HepG2 (cell line): ENCODE results near the gene TNXB. TPM values are rescaled to one million over a fixed set of nuclear protein-coding genes. Genes with fewer than 3 reads are reported as not detected.

Experiments used
- BCL3 ChIP-seq: sonication (generic); formaldehyde crosslinking; IDR thresholded peaks from 2 replicates; pipeline ENCODE4 v1.5.1; 2020; ENCODE audit warnings: mild to moderate bottlenecking, missing genetic modification reagents, moderate library complexity
- CBFB ChIP-seq: sonication (generic); formaldehyde crosslinking; IDR thresholded peaks from 2 replicates; pipeline ENCODE4 v1.4.0; 2020; ENCODE audit warnings: missing genetic modification reagents
- KDM3A ChIP-seq: IDR thresholded peaks from 2 replicates; pipeline ENCODE4 v1.6.1; 2018; ENCODE audit warnings: low read depth, missing compliant biosample characterization
- MTA1 ChIP-seq: sonication (generic); formaldehyde crosslinking; IDR thresholded peaks from 2 replicates; pipeline ENCODE4 v1.4.0; 2020; ENCODE audit warnings: missing genetic modification reagents, mild to moderate bottlenecking, borderline replicate concordance
- MZF1 ChIP-seq: sonication (generic); formaldehyde crosslinking; IDR thresholded peaks from 2 replicates; pipeline ENCODE4 v1.8.1; 2023; ENCODE audit warnings: mild to moderate bottlenecking, missing genetic modification reagents, borderline replicate concordance
- REL ChIP-seq: sonication (generic); formaldehyde crosslinking; conservative IDR thresholded peaks from 2 replicates; pipeline ENCODE4 v1.8.0; 2022; ENCODE audit warnings: mild to moderate bottlenecking, missing genetic modification reagents, moderate library complexity
- RFX5 ChIP-seq: IDR thresholded peaks from 2 replicates; pipeline ENCODE4 v1.6.1; 2011; ENCODE audit warnings: low read depth, low read length, improper control_type of control experiment
- SNAI1 ChIP-seq: sonication (generic); formaldehyde crosslinking; IDR thresholded peaks from 2 replicates; pipeline ENCODE4 v1.5.0; 2020; ENCODE audit warnings: mild to moderate bottlenecking, missing genetic modification reagents, borderline replicate concordance
- TEAD2 ChIP-seq: sonication (generic); formaldehyde crosslinking; IDR thresholded peaks from 2 replicates; pipeline ENCODE4 v1.9.0; 2021; ENCODE audit warnings: missing genetic modification reagents
- ZBTB38 ChIP-seq: sonication (generic); formaldehyde crosslinking; IDR thresholded peaks from 2 replicates; pipeline ENCODE4 v1.5.1; 2020; ENCODE audit warnings: mild to moderate bottlenecking, missing genetic modification reagents
- ZNF230 ChIP-seq: sonication (generic); formaldehyde crosslinking; IDR thresholded peaks from 2 replicates; pipeline ENCODE4 v1.4.0; 2020; ENCODE audit warnings: mild to moderate bottlenecking, missing genetic modification reagents
- ZNF280B ChIP-seq: sonication (generic); formaldehyde crosslinking; IDR thresholded peaks from 2 replicates; pipeline ENCODE4 v1.5.0; 2020; ENCODE audit warnings: missing genetic modification reagents, mild to moderate bottlenecking, borderline replicate concordance
- ZNF3 ChIP-seq: IDR thresholded peaks from 2 replicates; pipeline ENCODE4 v1.7.0; 2017; ENCODE audit warnings: inconsistent platforms
- ZNF496 ChIP-seq: sonication (generic); formaldehyde crosslinking; IDR thresholded peaks from 2 replicates; pipeline ENCODE4 v1.8.1; 2023; ENCODE audit warnings: mild to moderate bottlenecking, moderate library complexity, missing genetic modification reagents; ENCODE audit not compliant: insufficient replicate concordance
- ZNF556 ChIP-seq: sonication (generic); formaldehyde crosslinking; IDR thresholded peaks from 2 replicates; pipeline ENCODE4 v1.4.0; 2020; ENCODE audit warnings: mild to moderate bottlenecking, missing genetic modification reagents, borderline replicate concordance
- ZNF607 ChIP-seq: sonication (generic); formaldehyde crosslinking; IDR thresholded peaks from 2 replicates; pipeline ENCODE4 v1.5.1; 2020; ENCODE audit warnings: missing genetic modification reagents, mild to moderate bottlenecking, borderline replicate concordance
- ZNF883 ChIP-seq: sonication (generic); formaldehyde crosslinking; IDR thresholded peaks from 2 replicates; pipeline ENCODE4 v1.5.1; 2020; ENCODE audit warnings: mild to moderate bottlenecking, missing genetic modification reagents; ENCODE audit errors: not compliant biosample characterization
- polyA plus RNA-seq, 8 experiments: library from polyadenylated mRNA; depleted of rRNA in 3 of 8; stranded (reverse) in 7 of 8; unstranded in 1 of 8; fragments of >200 nt; fragmentation: Illumina TruSeq in 4 of 8; extraction: Trizol in 4 of 8; gene quantifications; 2 replicates each; pipeline versions ENCODE4 v1.2.1 to v1.2.3, GENCODE V29; 2011 to 2016; ENCODE audit warnings: low read depth in 4 of 8, missing spikeins in 1 of 8, mixed read lengths in 1 of 8; ENCODE audit not compliant: insufficient read depth in 1 of 8
- total RNA-seq, 5 experiments: library from RNA; depleted of rRNA; stranded (reverse); fragments of >200 nt; fragmentation: Illumina TruSeq; extraction: Trizol; gene quantifications; 2 replicates each; pipeline ENCODE4 v1.2.3, GENCODE V29; 2016; ENCODE audit warnings: low read depth in 1 of 5
- TF ChIP-seq, protein P1 (sequence below): sonication (generic); formaldehyde crosslinking; conservative IDR thresholded peaks from 2 replicates; pipeline ENCODE4 v1.4.0; 2020; ENCODE audit warnings: missing genetic modification reagents

TNXB gene
- total and polyA plus RNA-seq, 2 of the 13 experiments (the other 11 are each of a cell fraction or from before 2014, with no cell fraction given), result 1.6 to 2.7 TPM

GRCh38 chr6:32128751-32129296 lies 19.7 kb upstream of the TNXB start (continued):
- TF ChIP-seq BCL3 (0 out of 2 replicates have a peak, but pooled peaks have one; percentile 50), ZNF607 (no peak), TEAD2 (no peak), MTA1 (CRISPR knock-in tag) (peak; percentile 42; the same call in 1 of the 2 replicates), ZNF3 (CRISPR knock-in tag) (no peak), ZBTB38 (CRISPR knock-in tag) (peak; percentile 76; the same call in 1 of the 2 replicates), ZNF556 (CRISPR knock-in tag) (0 out of 2 replicates have a peak, but pooled peaks have one; percentile 5), KDM3A (CRISPR knock-in tag) (no peak), RFX5 (peak; percentile 87), ZNF883 (CRISPR knock-in tag) (peak; percentile 7), ZNF280B (CRISPR knock-in tag) (peak; percentile 55; the same call in 1 of the 2 replicates), MZF1 (CRISPR knock-in tag) (0 out of 2 replicates have a peak, but pooled peaks have one; percentile 21), REL (no peak), ZNF496 (CRISPR knock-in tag) (no peak), ZNF230 (CRISPR knock-in tag) (0 out of 2 replicates have a peak, but pooled peaks have one; percentile 28), SNAI1 (CRISPR knock-in tag) (no peak), CBFB (no peak)
- TF ChIP-seq, protein P1, sequence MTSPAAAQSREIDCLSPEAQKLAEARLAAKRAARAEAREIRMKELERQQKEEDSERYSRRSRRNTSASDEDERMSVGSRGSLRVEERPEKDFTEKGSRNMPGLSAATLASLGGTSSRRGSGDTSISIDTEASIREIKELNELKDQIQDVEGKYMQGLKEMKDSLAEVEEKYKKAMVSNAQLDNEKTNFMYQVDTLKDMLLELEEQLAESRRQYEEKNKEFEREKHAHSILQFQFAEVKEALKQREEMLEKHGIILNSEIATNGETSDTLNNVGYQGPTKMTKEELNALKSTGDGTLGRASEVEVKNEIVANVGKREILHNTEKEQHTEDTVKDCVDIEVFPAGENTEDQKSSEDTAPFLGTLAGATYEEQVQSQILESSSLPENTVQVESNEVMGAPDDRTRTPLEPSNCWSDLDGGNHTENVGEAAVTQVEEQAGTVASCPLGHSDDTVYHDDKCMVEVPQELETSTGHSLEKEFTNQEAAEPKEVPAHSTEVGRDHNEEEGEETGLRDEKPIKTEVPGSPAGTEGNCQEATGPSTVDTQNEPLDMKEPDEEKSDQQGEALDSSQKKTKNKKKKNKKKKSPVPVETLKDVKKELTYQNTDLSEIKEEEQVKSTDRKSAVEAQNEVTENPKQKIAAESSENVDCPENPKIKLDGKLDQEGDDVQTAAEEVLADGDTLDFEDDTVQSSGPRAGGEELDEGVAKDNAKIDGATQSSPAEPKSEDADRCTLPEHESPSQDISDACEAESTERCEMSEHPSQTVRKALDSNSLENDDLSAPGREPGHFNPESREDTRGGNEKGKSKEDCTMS, result no peak
